ENCODE results near the gene GSG1L2. TPM values are rescaled to one million over a fixed set of nuclear protein-coding genes. Genes with fewer than 3 reads are reported as not detected.

Gene GSG1L2
- total RNA-seq, 1 experiment from 2014 or later = not detected

- ATAC-seq (no peak), DNase-seq (ENCODE audit: low read depth, low spot score) (no peak)
- no peaks in the 10 kb centered on the region; the same call in 1 of the 2 replicates for H3K27me3 ChIP-seq (ENCODE audit: control insufficient read depth, insufficient read depth, low read length)
- no TSS peak for BruUV-seq (replicated peaks)
- CTCF ChIA-PET = no interaction called here
- POLR2A ChIA-PET = no interaction called here
- H3K4me3 ChIP-seq (ENCODE audit: low read depth in 2 of 2, low read length in 2 of 2) = no peak overlapping the region
- no peak overlapping the region for H3K27ac ChIP-seq (ENCODE audit: low read length)
- no peaks in the 10 kb centered on the region for H3K9me3 ChIP-seq (ENCODE audit: control insufficient read depth, insufficient read depth, low read depth, low read length)
- in situ Hi-C loops (cut with HindIII; ENCODE audit: low pct_unique_long_range_greater_than_20kb, low sequenced_read_pairs) (no loop called here), intact Hi-C loops (cut with micrococcal nuclease; ENCODE audit: unreplicated experiment) (no loop called here)
- H3K4me1 ChIP-seq (ENCODE audit: control insufficient read depth, insufficient read depth, low read length) = peaks cover 8% of the 10 kb centered on the region
- H3K36me3 ChIP-seq (ENCODE audit: control insufficient read depth, insufficient read depth, low read length) = no peaks in the 10 kb centered on the region
- TF ChIP-seq POLR2AphosphoS5 (IDR thresholded peaks at IDR 0.05; ENCODE audit: low read depth, low read length) (no peak), TCF7L2 (IDR thresholded peaks at IDR 0.05; ENCODE audit: low read depth, low read length) (no peak), SIN3A (IDR thresholded peaks at IDR 0.05; ENCODE audit: borderline replicate concordance, insufficient read depth, low read depth, low read length) (no peak)
- TF ChIP-seq, protein P1, sequence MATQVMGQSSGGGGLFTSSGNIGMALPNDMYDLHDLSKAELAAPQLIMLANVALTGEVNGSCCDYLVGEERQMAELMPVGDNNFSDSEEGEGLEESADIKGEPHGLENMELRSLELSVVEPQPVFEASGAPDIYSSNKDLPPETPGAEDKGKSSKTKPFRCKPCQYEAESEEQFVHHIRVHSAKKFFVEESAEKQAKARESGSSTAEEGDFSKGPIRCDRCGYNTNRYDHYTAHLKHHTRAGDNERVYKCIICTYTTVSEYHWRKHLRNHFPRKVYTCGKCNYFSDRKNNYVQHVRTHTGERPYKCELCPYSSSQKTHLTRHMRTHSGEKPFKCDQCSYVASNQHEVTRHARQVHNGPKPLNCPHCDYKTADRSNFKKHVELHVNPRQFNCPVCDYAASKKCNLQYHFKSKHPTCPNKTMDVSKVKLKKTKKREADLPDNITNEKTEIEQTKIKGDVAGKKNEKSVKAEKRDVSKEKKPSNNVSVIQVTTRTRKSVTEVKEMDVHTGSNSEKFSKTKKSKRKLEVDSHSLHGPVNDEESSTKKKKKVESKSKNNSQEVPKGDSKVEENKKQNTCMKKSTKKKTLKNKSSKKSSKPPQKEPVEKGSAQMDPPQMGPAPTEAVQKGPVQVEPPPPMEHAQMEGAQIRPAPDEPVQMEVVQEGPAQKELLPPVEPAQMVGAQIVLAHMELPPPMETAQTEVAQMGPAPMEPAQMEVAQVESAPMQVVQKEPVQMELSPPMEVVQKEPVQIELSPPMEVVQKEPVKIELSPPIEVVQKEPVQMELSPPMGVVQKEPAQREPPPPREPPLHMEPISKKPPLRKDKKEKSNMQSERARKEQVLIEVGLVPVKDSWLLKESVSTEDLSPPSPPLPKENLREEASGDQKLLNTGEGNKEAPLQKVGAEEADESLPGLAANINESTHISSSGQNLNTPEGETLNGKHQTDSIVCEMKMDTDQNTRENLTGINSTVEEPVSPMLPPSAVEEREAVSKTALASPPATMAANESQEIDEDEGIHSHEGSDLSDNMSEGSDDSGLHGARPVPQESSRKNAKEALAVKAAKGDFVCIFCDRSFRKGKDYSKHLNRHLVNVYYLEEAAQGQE (IDR thresholded peaks at IDR 0.05; ENCODE audit: insufficient read depth in 1 of 2, low read depth in 2 of 2, low read length in 1 of 2) = no peak
- TF ChIP-seq, protein P2, sequence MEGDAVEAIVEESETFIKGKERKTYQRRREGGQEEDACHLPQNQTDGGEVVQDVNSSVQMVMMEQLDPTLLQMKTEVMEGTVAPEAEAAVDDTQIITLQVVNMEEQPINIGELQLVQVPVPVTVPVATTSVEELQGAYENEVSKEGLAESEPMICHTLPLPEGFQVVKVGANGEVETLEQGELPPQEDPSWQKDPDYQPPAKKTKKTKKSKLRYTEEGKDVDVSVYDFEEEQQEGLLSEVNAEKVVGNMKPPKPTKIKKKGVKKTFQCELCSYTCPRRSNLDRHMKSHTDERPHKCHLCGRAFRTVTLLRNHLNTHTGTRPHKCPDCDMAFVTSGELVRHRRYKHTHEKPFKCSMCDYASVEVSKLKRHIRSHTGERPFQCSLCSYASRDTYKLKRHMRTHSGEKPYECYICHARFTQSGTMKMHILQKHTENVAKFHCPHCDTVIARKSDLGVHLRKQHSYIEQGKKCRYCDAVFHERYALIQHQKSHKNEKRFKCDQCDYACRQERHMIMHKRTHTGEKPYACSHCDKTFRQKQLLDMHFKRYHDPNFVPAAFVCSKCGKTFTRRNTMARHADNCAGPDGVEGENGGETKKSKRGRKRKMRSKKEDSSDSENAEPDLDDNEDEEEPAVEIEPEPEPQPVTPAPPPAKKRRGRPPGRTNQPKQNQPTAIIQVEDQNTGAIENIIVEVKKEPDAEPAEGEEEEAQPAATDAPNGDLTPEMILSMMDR (IDR thresholded peaks at IDR 0.05) = no peak
Observed at GRCh38 chr17:9806699-9807098, 15.2 kb downstream of the GSG1L2 start.

- H3K27me3 ChIP-seq (ENCODE audit: control insufficient read depth, insufficient read depth, low read length) = no peaks in the 10 kb centered on the region; the same call in 1 of the 2 replicates
- no peaks in the 10 kb centered on the region for H3K9me3 ChIP-seq (ENCODE audit: control insufficient read depth, insufficient read depth, low read depth, low read length)
- ATAC-seq (no peak), DNase-seq (ENCODE audit: low read depth, low spot score) (no peak)
- no TSS peak for BruUV-seq (replicated peaks)
- intact Hi-C loops (cut with micrococcal nuclease; ENCODE audit: unreplicated experiment) = no loop called here
- ChIA-PET POLR2A (no interaction called here), CTCF (no interaction called here)
- H3K27ac ChIP-seq (ENCODE audit: low read length) = no peak overlapping the region
- in situ Hi-C loops (cut with HindIII; ENCODE audit: low pct_unique_long_range_greater_than_20kb, low sequenced_read_pairs) = no loop called here
- no peaks in the 10 kb centered on the region for H3K36me3 ChIP-seq (ENCODE audit: control insufficient read depth, insufficient read depth, low read length)
- H3K4me3 ChIP-seq (ENCODE audit: low read depth in 2 of 2, low read length in 2 of 2) = no peak overlapping the region
- peaks cover 8% of the 10 kb centered on the region for H3K4me1 ChIP-seq (ENCODE audit: control insufficient read depth, insufficient read depth, low read length)
- TF ChIP-seq POLR2AphosphoS5 (IDR thresholded peaks at IDR 0.05; ENCODE audit: low read depth, low read length) (no peak), SIN3A (IDR thresholded peaks at IDR 0.05; ENCODE audit: borderline replicate concordance, insufficient read depth, low read depth, low read length) (no peak), TCF7L2 (IDR thresholded peaks at IDR 0.05; ENCODE audit: low read depth, low read length) (no peak)
- TF ChIP-seq, protein P2 (IDR thresholded peaks at IDR 0.05) = no peak
- TF ChIP-seq, protein P1 (IDR thresholded peaks at IDR 0.05; ENCODE audit: insufficient read depth in 1 of 2, low read depth in 2 of 2, low read length in 1 of 2) = no peak
Observed at GRCh38 chr17:9805769-9806168, 16.1 kb downstream of the GSG1L2 start.

Measured in Panc1 (cell line).